Muscle of arm (tissue), 12 donors: ENCODE results near the gene SLIT3. TPM values are rescaled to one million over a fixed set of nuclear protein-coding genes. Genes with fewer than 3 reads are reported as not detected.

Experiments
- DNase-seq: peaks from one replicate; pipeline ENCODE4 v3.0.0-alpha.2; 2013
- polyA plus RNA-seq, 12 donors: library from polyadenylated mRNA; unstranded; fragments of 120-200 nt; gene quantifications; one replicate each; pipeline ENCODE4 v1.2.1, GENCODE V29; 2013; ENCODE audit not compliant: insufficient read length in 12 of 12

SLIT3 gene
- polyA plus RNA-seq, 12 donors = 6.7 to 75.7 (median 10.9) TPM; not detected in 1

DNA sequence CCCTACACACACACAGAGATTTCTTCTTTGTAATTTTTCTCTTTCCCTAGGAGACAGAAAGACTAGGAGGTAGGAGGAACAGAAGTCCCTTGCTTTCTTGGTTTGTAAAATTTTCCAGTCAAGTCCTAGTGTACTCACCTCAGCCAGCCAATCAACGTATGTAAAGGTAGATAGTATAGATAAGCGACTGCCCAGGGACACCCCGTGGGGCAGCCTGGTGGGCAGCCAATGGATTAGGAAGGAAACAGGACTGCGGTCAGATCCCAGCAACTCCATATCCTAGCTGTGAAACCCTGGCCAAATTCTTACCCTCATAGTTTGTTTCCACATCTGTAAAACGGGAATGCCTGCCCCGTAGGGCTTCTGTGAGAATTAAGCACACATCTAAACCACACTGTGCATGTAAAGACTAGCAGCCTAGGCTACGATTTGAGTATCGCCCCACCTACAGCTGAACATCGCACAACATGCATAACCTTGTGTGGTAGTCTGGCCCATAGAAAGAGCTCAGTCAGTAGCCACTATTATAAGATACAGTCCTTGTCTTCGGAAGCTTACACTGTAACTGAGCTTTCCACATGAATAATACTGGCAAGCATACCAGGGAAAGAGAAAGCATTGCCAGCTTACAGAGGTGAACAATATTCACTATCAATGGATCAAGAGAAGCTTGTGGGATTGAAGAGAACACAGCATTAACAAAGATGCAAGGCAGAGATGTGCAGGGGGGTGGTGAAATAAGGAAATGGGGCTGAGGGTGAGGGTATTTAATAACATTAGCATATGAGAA, 368.3 kb downstream of the SLIT3 start:
- no peak for DNase-seq

DNA sequence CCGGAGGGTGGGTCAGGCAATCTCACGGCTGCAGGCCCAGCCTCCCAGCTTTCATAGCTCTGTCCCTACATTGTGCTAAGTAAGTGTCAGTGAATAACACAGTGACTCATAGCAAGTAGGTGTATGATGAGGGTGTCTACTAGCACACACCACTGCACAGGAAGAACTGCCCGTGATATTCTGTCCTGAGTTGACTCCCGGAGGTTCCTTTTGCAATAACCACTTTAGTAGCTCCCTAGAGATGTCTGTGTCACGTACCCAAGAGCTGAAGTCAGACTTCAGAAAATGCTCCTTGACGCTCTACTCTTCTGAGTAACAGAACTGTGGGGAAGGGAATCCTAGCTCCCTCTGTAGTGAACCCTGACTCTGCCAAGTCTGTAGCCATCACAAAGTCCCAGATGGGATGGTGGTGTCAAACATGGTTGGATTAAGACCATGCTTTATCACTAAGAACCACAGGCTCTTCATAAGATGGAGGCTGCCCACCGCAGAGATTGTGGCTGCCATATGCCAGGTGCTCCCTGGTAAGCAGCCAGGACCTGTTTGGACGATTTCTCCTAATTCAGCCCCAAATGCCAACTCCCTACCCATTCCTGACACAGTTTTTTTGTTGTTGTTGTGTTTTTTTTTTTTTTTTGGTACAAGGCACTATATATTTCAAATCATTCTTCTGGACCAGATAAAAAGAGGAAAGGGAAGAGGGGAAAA, 369.1 kb downstream of the SLIT3 start:
- no peak for DNase-seq

- DNase-seq = no peak
These were observed 371.3 kb downstream of the SLIT3 start for GRCh38 chr5:168929656-168930055.

DNA sequence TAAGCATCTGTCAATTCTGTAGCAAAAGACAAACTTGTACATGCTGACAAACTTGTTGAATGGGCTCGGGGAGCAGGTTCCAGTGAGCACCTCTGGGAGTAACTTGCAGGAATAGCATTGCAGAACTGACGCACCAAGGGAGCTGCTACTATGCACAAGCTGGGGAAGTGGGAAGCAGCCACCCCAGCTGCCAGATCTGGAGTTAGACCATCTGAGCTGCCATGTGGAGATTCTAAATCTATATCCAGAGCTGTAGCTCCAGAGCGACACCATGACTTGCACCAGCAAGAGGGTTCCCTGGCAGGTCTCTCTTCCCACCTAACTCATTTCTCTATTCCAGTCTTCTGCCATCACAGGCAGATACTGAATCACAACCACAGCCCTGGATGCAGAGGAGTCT, 375.8 kb downstream of the SLIT3 start:
- DNase-seq = no peak

DNA sequence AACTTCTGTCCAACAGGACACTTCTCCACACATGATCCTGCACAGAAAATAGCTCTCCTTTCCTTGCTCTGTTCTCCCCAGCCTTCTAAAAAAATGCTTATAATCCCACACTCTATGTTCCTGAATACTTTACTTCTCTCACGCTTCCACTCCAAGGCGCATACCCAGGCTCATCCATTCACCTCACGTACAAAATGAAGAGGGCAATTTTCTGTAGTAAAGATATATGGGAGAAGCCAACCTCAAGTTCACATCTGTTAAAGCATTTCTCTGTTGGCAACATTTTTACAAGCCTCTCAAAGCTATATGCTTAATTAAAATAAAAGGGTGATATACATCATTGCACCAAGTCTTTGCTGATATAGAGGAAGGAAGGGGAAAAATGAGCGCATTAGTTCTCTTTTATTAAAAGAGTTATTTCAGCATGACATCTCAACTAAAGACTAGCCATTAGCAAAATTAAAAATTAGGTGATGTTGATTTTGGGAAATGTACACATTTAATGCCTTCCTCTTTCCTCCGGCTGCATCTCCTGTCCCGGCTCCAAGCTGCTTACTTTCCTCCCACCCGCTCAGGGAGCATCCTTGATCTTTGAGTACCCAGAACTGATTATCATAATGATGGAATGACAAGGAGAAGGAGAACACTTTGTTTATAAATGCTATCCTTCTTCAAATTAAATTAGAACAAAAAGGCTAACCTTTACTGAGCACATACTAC, 379.6 kb downstream of the SLIT3 start:
- no peak for DNase-seq

DNA sequence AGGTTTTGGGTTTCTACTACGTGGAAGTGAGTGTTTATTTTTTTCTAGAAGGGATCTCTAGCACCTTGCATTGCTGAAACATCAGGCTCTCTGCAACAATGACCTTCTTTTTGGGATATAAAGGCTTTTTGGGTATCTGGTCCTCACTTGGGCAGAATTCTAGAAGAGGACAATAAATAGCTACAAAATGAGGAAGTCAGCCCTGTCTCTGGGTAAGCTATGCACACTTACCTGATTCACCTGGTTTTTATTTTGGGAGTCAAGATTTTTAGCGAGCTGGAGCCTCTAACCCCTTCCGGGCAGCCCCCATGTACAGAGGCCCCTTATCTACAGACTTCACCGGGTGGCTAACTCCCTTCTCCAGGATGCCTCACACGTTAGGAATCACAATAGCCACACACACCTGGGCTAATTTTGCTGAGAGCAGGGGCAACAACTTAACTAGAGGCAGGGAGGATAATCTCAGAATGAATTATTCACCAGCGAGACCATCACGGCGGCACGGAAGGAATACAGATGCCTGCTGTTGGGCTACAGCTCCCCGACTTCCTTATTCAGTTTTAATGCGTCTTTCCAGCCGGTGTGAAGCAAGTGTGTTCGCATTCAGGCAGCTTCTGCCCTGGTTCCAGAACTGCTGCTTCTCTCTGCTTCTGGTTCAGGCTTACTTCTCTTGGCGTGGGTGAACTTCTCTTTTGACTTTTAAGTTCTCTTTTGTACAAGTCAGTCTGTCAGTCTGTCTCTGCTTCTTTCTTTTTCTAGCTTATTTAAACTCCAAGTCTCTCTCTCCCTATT, 380.7 kb downstream of the SLIT3 start:
- DNase-seq = no peak

DNA sequence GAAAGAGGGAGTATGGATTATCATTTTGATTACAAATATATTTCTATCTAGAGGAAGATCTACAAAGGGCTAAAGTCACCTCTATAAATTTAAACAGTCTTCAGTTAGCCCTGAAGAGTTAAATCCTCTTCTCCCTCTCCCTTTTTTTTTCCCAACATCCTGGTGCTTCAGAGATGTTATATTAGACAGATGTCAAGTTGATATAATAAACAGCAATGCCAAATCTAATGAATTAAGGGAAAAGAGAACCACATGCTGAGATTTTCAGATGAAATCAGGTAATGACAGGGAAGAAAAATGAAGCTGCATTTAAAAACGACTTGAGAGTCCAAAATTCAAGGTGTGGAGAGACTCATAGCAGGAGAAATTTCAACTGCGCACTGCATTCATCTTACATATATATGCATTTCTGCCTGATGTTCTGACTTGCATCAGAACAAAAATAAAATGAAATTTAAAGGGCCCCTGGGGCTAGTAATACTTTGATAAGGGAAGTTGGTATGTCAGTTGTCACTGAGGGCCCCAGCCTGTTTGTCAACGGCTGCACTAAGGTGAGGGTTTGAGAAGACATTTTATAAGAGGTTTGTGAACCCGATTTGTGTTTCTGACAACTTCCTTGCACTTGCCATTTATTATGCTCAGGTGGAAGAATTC, 382.9 kb downstream of the SLIT3 start:
- DNase-seq = no peak

DNA sequence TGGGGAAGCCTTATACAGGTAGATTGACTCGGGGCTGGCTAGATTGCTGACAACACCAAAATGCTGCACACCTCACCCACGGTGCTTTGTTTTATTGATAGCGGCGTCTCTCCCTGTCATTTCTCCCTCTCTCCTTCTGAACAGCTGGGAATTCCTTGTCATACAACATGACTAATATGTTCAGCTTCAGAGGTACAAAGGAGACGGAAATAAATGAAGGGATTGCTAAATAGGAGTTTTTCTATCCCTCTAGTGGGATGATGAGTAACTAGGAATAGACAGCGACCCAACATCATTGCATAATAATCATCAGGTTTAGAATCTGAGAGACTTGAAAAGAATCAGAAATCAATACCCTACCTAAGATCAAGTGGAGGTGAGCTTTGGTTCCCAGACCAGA, 384.1 kb downstream of the SLIT3 start:
- DNase-seq = no peak

GRCh38 chr5:168916266-168916665, 384.7 kb downstream of the SLIT3 start:
- DNase-seq = no peak

- no peak for DNase-seq
These were observed 386.4 kb downstream of the SLIT3 start for GRCh38 chr5:168914491-168914890.

DNA sequence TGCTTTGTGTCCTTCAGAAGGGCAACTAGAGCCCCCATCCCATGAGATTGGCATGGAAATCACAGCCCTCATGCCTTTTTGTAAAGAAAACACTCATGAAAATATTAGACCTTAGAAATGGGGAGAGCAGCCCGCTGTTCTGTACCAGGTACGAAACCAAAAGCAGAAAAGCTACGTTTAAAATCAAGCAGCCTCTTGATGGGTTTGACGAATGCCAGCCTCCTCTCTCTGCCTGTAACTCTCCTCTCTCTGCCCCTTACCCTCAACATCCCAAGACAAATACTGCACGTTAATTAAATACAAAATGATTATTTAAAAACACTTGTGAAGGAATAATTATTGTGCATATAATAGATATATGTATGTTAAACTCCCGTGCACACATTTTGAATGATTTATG, 390.1 kb downstream of the SLIT3 start:
- no peak for DNase-seq

- DNase-seq = no peak
These were observed 392.7 kb downstream of the SLIT3 start for GRCh38 chr5:168908207-168908606.

- DNase-seq = no peak
These were observed 397.9 kb downstream of the SLIT3 start for GRCh38 chr5:168903061-168903460.

DNA sequence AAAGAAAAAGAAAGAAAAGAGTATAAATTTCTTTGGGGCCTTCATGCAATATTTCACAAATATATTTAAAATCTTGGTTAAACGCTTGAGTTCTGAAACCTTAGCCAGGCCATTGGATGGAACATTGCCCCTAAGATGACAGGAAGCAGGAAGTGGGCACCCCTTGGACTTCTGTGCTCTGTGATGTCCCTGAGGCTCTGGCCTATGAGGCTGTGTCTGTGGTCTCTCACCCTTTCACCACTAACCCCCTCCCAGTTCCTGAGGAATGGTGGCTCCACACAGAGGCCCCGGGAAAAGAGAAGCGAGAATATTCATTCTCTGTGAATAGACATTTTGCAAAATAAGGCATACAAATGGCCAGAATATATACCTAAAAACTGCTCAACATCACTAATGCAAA, 401.3 kb downstream of the SLIT3 start:
- no peak for DNase-seq

- DNase-seq = no peak
These were observed 401.7 kb downstream of the SLIT3 start for GRCh38 chr5:168899264-168899663.

- DNase-seq = no peak
These were observed 402.6 kb downstream of the SLIT3 start for GRCh38 chr5:168898247-168898911.

- DNase-seq = no peak
These were observed 403.4 kb downstream of the SLIT3 start for GRCh38 chr5:168897387-168898122.

DNA sequence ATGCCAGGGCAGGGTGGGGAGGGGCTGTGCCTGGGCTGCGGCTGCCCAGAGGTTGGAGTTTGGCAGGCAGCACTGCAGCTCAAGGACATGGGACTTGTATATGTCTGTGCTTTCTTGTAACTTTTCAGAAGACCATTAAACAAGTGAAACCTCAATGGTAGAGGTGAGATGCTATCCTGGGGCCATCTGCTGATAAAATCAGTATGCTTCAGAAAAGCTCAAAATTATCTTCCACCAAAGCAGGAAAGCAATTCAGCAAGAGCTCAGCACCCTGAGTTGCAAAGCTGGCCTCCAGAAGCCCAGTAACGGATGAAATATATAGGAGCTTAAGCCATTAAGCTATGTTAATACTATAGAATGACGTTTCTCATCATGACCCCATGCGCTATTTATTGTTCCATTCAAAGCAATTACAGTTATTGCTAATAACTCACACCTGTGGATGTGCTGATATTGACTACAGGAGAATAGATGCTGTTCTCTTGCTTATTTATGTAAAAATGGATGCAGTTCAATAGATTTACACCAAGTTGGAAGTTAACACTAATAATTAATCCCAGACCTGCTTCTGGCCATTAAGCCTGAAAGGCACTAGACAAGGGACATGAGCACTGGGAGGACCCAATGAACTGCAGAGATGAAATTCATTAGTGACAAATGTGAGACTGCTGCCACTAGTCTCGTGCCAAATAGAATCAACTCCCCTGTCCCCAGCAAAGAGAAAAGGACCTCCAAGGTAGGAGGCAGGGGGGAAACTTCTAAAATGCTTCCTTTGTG, 405.5 kb downstream of the SLIT3 start:
- DNase-seq = no peak

DNA sequence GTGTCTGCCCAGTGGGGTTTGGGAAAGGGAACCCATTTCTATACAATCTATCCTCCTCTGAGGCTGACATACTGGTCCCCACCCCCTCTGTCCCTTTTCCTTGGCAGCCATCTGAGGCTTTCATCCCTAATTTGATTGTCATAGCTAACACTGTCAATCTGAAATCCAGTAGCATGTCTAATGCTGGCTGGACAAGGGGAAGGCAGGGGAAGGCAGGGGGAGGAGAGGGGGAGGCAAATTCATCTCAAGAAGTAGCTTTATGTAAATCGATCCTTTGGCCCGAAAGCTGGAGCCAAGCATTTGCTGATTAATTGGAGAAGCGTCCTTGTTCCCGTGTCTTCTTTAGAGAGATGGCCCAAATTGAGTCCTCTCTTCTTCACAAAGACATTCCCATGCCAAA, 407.7 kb downstream of the SLIT3 start:
- no peak for DNase-seq
